Aorta (tissue), 5 donors: ENCODE data around the gene GLTP. TPM values are rescaled to one million over a fixed set of nuclear protein-coding genes. Genes with fewer than 3 reads are reported as not detected.

Experiments
- ATAC-seq: fragments of 200-7000 bp; cut with Tn5 transposase; one replicate; pipeline ENCODE4 v1.9.1; 2022; ENCODE audit warnings: moderate library complexity; ENCODE audit not compliant: low FRiP score
- DNase-seq, 2 donors: peaks; one replicate each; pipeline ENCODE4 v3.0.0-alpha.2; 2020
- H3K27ac ChIP-seq, 2 donors: one replicate each; pipeline ENCODE4 v1.5.1; 2013; ENCODE audit warnings: low read length in 2 of 2, mild to moderate bottlenecking in 2 of 2, moderate library complexity in 2 of 2, control low read depth in 1 of 2, inconsistent platforms in 1 of 2, low read depth in 1 of 2
- H3K27me3 ChIP-seq, 2 donors: one replicate each; pipeline ENCODE4 v1.6.1; 2013; ENCODE audit warnings: control low read depth in 1 of 2, low read length in 1 of 2, mild to moderate bottlenecking in 1 of 2, moderate library complexity in 1 of 2; ENCODE audit not compliant: insufficient read depth in 2 of 2, control insufficient read depth in 1 of 2
- H3K36me3 ChIP-seq, 2 donors: one replicate each; pipeline ENCODE4 v1.6.1; 2013; ENCODE audit warnings: control low read depth in 1 of 2, low read length in 1 of 2, mild to moderate bottlenecking in 1 of 2; ENCODE audit not compliant: insufficient read depth in 2 of 2, control insufficient read depth in 1 of 2
- H3K4me1 ChIP-seq, 2 donors: one replicate each; pipeline ENCODE4 v1.6.1; 2013; ENCODE audit warnings: low read length in 2 of 2, control low read depth in 1 of 2, mild to moderate bottlenecking in 1 of 2, moderate library complexity in 1 of 2; ENCODE audit not compliant: insufficient read depth in 2 of 2, control insufficient read depth in 1 of 2
- H3K4me3 ChIP-seq, 2 donors: one replicate each; pipeline ENCODE4 v1.5.1; 2013; ENCODE audit warnings: low read length in 2 of 2, control low read depth in 1 of 2, mild to moderate bottlenecking in 1 of 2
- H3K9me3 ChIP-seq: one replicate; pipeline ENCODE4 v1.6.1; 2013; ENCODE audit warnings: mild to moderate bottlenecking, low read length; ENCODE audit not compliant: control insufficient read depth
- WGBS, 2 donors: extraction: QIAGEN DNeasy Blood & Tissue Kit; methylation state at CpG; one replicate each; pipeline ENCODE4 v1.1.7; 2013; 5-methylcytosine and 5-hydroxymethylcytosine counted together
- intact Hi-C, 2 donors: fragments of 100-400 bp; cut with DNase I; formaldehyde crosslinking; loops; one replicate each; pipeline versions ENCODE4 v1.14.2 to v1.15.0; 2022
- polyA plus RNA-seq, 2 donors: library from polyadenylated mRNA; stranded (reverse); fragments of 200-250 nt; gene quantifications; one replicate each; pipeline ENCODE4 v1.2.3, GENCODE V29; 2013
- total RNA-seq, 2 donors: library from RNA; stranded (reverse); fragmentation: NEBNext Ultra II Directional; extraction: Animal tissue kit (Norgen Biotek cat#: 25700); gene quantifications; one replicate each; pipeline ENCODE4 v1.2.1, GENCODE V29; 2021
- donor health status: healthy with polysubstance abuse.
- donor health status: Bipolar disorder and iron deficiency.
- donor health status: DM: no; HTN: no; CAD: no.
- donor health status: DM: no; HTN: no; CAD: no.
- donor health status: DM: yes; HTN: yes; CAD: no.

GLTP gene
- total and polyA plus RNA-seq, 4 donors = 25.4 to 38.6 (median 35.1) TPM

GRCh38 chr12:109923481-109924245 is 43.3 kb upstream of the GLTP start:
- ATAC-seq = no peak
- H3K36me3 ChIP-seq = no peaks in the 10 kb centered on the region

GRCh38 chr12:109923038-109923437 is 42.7 kb upstream of the GLTP start:
- Histone ChIP-seq H3K27me3 (no peaks in the 10 kb centered on the region), H3K4me1 (no peaks in the 10 kb centered on the region), H3K36me3 (no peaks in the 10 kb centered on the region), H3K9me3 (no peaks in the 10 kb centered on the region), H3K4me3 (no peak overlapping the region), H3K27ac (no peak overlapping the region)
- ATAC-seq (no peak), DNase-seq (peak in 1 of 2 donors; percentile 51)
- intact Hi-C loops = no loop called here
- 84 to 86% methylated on average over 5 of the region's 5 CpGs for WGBS, 2 donors

More at GRCh38 chr12:109923481-109924245, 43.3 kb upstream of the GLTP start:
- peak in 1 of 2 donors; percentile 59 for DNase-seq
- Histone ChIP-seq H3K27me3 (no peaks in the 10 kb centered on the region), H3K4me1 (no peaks in the 10 kb centered on the region), H3K9me3 (no peaks in the 10 kb centered on the region), H3K4me3 (no peak overlapping the region), H3K27ac (no peak overlapping the region)
- intact Hi-C loops = no loop called here
- WGBS, 2 donors = 74 to 75% methylated on average over 17 of the region's 17 CpGs

- 79 to 81% methylated on average over 4 of the region's 4 CpGs for WGBS, 2 donors
- Histone ChIP-seq H3K4me3 (no peak overlapping the region), H3K36me3 (peaks cover 3 to 4% of the 10 kb centered on the region in 2 donors), H3K27ac (no peak overlapping the region), H3K27me3 (no peaks in the 10 kb centered on the region), H3K9me3 (no peaks in the 10 kb centered on the region), H3K4me1 (no peaks in the 10 kb centered on the region)
- intact Hi-C loops = no loop called here
- DNase-seq = peak in 1 of 2 donors; percentile 46
- ATAC-seq = no peak
These were observed 41.6 kb upstream of the GLTP start for GRCh38 chr12:109921982-109922381.

GRCh38 chr12:109920261-109920780 is 40.0 kb upstream of the GLTP start:
- Histone ChIP-seq H3K9me3 (no peaks in the 10 kb centered on the region), H3K27me3 (no peaks in the 10 kb centered on the region), H3K27ac (no peak overlapping the region), H3K36me3 (peaks cover 3 to 7% of the 10 kb centered on the region in 2 donors), H3K4me1 (no peaks in the 10 kb centered on the region), H3K4me3 (no peak overlapping the region)
- intact Hi-C loops = no loop called here
- ATAC-seq (no peak), DNase-seq (peak in 1 of 2 donors; percentile 53)
- WGBS, 2 donors = 87 to 89% methylated on average over 11 of the region's 11 CpGs

GRCh38 chr12:109919456-109919855 is 39.1 kb upstream of the GLTP start:
- intact Hi-C loops = no loop called here

GRCh38 chr12:109916045-109916444 is 35.7 kb upstream of the GLTP start:
- Histone ChIP-seq H3K9me3 (no peaks in the 10 kb centered on the region), H3K36me3 (peaks cover 6 to 15% of the 10 kb centered on the region in 2 donors), H3K4me3 (no peak overlapping the region), H3K27me3 (no peaks in the 10 kb centered on the region), H3K27ac (no peak overlapping the region), H3K4me1 (no peaks in the 10 kb centered on the region)
- peak in 1 of 2 donors; percentile 22 for DNase-seq
- intact Hi-C loops = no loop called here
- 88 to 93% methylated on average over 4 of the region's 4 CpGs for WGBS, 2 donors
- ATAC-seq = no peak

More at GRCh38 chr12:109919456-109919855, 39.1 kb upstream of the GLTP start:
- no peaks in the 10 kb centered on the region for H3K9me3 ChIP-seq
- WGBS, 2 donors = 74 to 76% methylated on average over 10 of the region's 10 CpGs
- H3K4me3 ChIP-seq = no peak overlapping the region
- H3K36me3 ChIP-seq = peaks cover 4 to 10% of the 10 kb centered on the region in 2 donors
- ATAC-seq = no peak
- DNase-seq = no peak
- no peaks in the 10 kb centered on the region for H3K27me3 ChIP-seq
- no peaks in the 10 kb centered on the region for H3K4me1 ChIP-seq
- H3K27ac ChIP-seq = no peak overlapping the region

- ATAC-seq (no peak), DNase-seq (peak in 1 of 2 donors; percentile 68)
- Histone ChIP-seq H3K4me3 (no peak overlapping the region), H3K4me1 (no peaks in the 10 kb centered on the region), H3K36me3 (peaks cover 6 to 15% of the 10 kb centered on the region in 2 donors), H3K27me3 (no peaks in the 10 kb centered on the region), H3K27ac (no peak overlapping the region), H3K9me3 (no peaks in the 10 kb centered on the region)
- WGBS, 2 donors = 82% methylated on average over 24 to 26 of the region's 26 CpGs
- intact Hi-C loops = no loop called here
These were observed 35.1 kb upstream of the GLTP start for GRCh38 chr12:109915171-109916040.

- Histone ChIP-seq H3K36me3 (peaks cover 6 to 15% of the 10 kb centered on the region in 2 donors), H3K4me3 (no peak overlapping the region), H3K27me3 (no peaks in the 10 kb centered on the region), H3K27ac (no peak overlapping the region), H3K4me1 (no peaks in the 10 kb centered on the region), H3K9me3 (no peaks in the 10 kb centered on the region)
- WGBS, 2 donors = 92 to 93% methylated on average over 16 of the region's 16 CpGs
- intact Hi-C loops = no loop called here
- peak in 1 of 2 donors; percentile 21 for DNase-seq
- ATAC-seq = no peak
These were observed 34.1 kb upstream of the GLTP start for GRCh38 chr12:109914461-109914860.
